HepG2 (cell line): ENCODE data around the gene MYO3B. TPM values are rescaled to one million over a fixed set of nuclear protein-coding genes. Genes with fewer than 3 reads are reported as not detected.

Experiments used
- ZBTB14 ChIP-seq: sonication (generic); formaldehyde crosslinking; IDR thresholded peaks from 2 replicates; pipeline ENCODE4 v1.4.0; 2020; ENCODE audit warnings: missing genetic modification reagents
- ZNF569 ChIP-seq: sonication (generic); formaldehyde crosslinking; IDR thresholded peaks from 2 replicates; pipeline ENCODE4 v1.5.0; 2020; ENCODE audit warnings: mild to moderate bottlenecking, missing genetic modification reagents, moderate library complexity, borderline replicate concordance
- polyA plus RNA-seq, 8 experiments: library from polyadenylated mRNA; depleted of rRNA in 3 of 8; stranded (reverse) in 7 of 8; unstranded in 1 of 8; fragments of >200 nt; fragmentation: Illumina TruSeq in 4 of 8; extraction: Trizol in 4 of 8; gene quantifications; 2 replicates each; pipeline versions ENCODE4 v1.2.1 to v1.2.3, GENCODE V29; 2011 to 2016; ENCODE audit warnings: low read depth in 4 of 8, missing spikeins in 1 of 8, mixed read lengths in 1 of 8; ENCODE audit not compliant: insufficient read depth in 1 of 8
- total RNA-seq, 5 experiments: library from RNA; depleted of rRNA; stranded (reverse); fragments of >200 nt; fragmentation: Illumina TruSeq; extraction: Trizol; gene quantifications; 2 replicates each; pipeline ENCODE4 v1.2.3, GENCODE V29; 2016; ENCODE audit warnings: low read depth in 1 of 5
- TF ChIP-seq, protein P1 (sequence below), 2 experiments: sonication (generic) in 1 of 2; formaldehyde crosslinking in 1 of 2; IDR thresholded peaks; 2 replicates each; pipeline versions ENCODE4 v1.6.1 to v1.9.0; 2014 to 2022; ENCODE audit warnings: antibody characterized with exemption in 1 of 2, borderline replicate concordance in 1 of 2, inconsistent platforms in 1 of 2, low read depth in 1 of 2, missing genetic modification reagents in 1 of 2
- TF ChIP-seq, protein P2 (sequence below): sonication (generic); formaldehyde crosslinking; IDR thresholded peaks from 2 replicates; pipeline ENCODE4 v1.8.0; 2023; ENCODE audit warnings: mild to moderate bottlenecking, missing genetic modification reagents
- TF ChIP-seq, protein P3 (sequence below): sonication (generic); formaldehyde crosslinking; IDR thresholded peaks from 2 replicates; pipeline ENCODE4 v1.4.0; 2020; ENCODE audit warnings: missing genetic modification reagents, mild to moderate bottlenecking, borderline replicate concordance

Gene MYO3B
- total and polyA plus RNA-seq, 2 of the 13 experiments (the other 11 are each of a cell fraction or from before 2014, with no cell fraction given), result 0.01 TPM; not detected in 1

- TF ChIP-seq, protein P1, sequence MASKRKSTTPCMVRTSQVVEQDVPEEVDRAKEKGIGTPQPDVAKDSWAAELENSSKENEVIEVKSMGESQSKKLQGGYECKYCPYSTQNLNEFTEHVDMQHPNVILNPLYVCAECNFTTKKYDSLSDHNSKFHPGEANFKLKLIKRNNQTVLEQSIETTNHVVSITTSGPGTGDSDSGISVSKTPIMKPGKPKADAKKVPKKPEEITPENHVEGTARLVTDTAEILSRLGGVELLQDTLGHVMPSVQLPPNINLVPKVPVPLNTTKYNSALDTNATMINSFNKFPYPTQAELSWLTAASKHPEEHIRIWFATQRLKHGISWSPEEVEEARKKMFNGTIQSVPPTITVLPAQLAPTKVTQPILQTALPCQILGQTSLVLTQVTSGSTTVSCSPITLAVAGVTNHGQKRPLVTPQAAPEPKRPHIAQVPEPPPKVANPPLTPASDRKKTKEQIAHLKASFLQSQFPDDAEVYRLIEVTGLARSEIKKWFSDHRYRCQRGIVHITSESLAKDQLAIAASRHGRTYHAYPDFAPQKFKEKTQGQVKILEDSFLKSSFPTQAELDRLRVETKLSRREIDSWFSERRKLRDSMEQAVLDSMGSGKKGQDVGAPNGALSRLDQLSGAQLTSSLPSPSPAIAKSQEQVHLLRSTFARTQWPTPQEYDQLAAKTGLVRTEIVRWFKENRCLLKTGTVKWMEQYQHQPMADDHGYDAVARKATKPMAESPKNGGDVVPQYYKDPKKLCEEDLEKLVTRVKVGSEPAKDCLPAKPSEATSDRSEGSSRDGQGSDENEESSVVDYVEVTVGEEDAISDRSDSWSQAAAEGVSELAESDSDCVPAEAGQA (IDR thresholded peaks at IDR 0.05; ENCODE audit: low read depth), result no peak
- TF ChIP-seq, protein P1 (CRISPR knock-in tag; IDR thresholded peaks at IDR 0.05; ENCODE audit: borderline replicate concordance), result no peak
- TF ChIP-seq, protein P2, sequence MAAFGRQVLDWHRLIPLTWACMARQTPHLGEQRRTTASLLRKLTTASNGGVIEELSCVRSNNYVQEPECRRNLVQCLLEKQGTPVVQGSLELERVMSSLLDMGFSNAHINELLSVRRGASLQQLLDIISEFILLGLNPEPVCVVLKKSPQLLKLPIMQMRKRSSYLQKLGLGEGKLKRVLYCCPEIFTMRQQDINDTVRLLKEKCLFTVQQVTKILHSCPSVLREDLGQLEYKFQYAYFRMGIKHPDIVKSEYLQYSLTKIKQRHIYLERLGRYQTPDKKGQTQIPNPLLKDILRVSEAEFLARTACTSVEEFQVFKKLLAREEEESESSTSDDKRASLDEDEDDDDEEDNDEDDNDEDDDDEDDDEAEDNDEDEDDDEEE (CRISPR knock-in tag), result no peak
- no peak for TF ChIP-seq ZBTB14
- TF ChIP-seq, protein P3, sequence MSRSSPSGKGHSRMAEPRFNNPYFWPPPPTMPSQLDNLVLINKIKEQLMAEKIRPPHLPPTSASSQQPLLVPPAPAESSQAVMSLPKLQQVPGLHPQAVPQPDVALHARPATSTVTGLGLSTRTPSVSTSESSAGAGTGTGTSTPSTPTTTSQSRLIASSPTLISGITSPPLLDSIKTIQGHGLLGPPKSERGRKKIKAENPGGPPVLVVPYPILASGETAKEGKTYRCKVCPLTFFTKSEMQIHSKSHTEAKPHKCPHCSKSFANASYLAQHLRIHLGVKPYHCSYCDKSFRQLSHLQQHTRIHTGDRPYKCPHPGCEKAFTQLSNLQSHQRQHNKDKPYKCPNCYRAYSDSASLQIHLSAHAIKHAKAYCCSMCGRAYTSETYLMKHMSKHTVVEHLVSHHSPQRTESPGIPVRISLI (CRISPR knock-in tag), result no peak
- TF ChIP-seq ZNF569 (CRISPR knock-in tag), result no peak
Observed at GRCh38 chr2:170488807-170489206, 310.9 kb downstream of the MYO3B start (continued).
